K562 (cell line): ENCODE data around the gene EIF3I. TPM values are rescaled to one million over a fixed set of nuclear protein-coding genes. Genes with fewer than 3 reads are reported as not detected.
A peak's percentile ranks its signal among the peaks of the same experiment; 100 is the strongest.

Source experiments
- CREBBP ChIP-seq: IDR thresholded peaks from one replicate; pipeline ENCODE4 v1.6.1; 2012; ENCODE audit warnings: low read depth, mild to moderate bottlenecking, control low read depth, inconsistent platforms, low read length
- EGR1 ChIP-seq: fragments of 450-650 bp; conservative IDR thresholded peaks from 2 replicates; pipeline ENCODE4 v1.6.1; 2017; ENCODE audit warnings: mild to moderate bottlenecking
- EHMT2 ChIP-seq: fragments of 450-650 bp; IDR thresholded peaks from 2 replicates; pipeline ENCODE4 v1.6.1; 2018; ENCODE audit warnings: antibody characterized with exemption
- LCOR ChIP-seq: sonication (generic); formaldehyde crosslinking; IDR thresholded peaks from 2 replicates; pipeline ENCODE4 v1.8.0; 2022; ENCODE audit warnings: mild to moderate bottlenecking, missing genetic modification reagents
- MTA1 ChIP-seq: fragments of 450-650 bp; IDR thresholded peaks from 2 replicates; pipeline ENCODE4 v1.6.1; 2017; ENCODE audit warnings: borderline replicate concordance
- MYNN ChIP-seq, 2 experiments: sonication (generic); formaldehyde crosslinking in 1 of 2; IDR thresholded peaks; 2 replicates each; pipeline versions ENCODE4 v1.5.0 to v1.6.1; 2016 to 2020; ENCODE audit warnings: antibody characterized with exemption in 1 of 2, missing genetic modification reagents in 1 of 2
- NCOA1 ChIP-seq: fragments of 450-650 bp; IDR thresholded peaks from 2 replicates; pipeline ENCODE4 v1.6.1; 2016; ENCODE audit warnings: low read depth
- NKRF ChIP-seq: fragments of 450-650 bp; IDR thresholded peaks from 2 replicates; pipeline ENCODE4 v1.6.1; 2016; ENCODE audit warnings: borderline replicate concordance
- OTX1 ChIP-seq: fragments of 450-650 bp; formaldehyde crosslinking; IDR thresholded peaks from 2 replicates; pipeline ENCODE4 v1.4.0; 2022; ENCODE audit warnings: mild to moderate bottlenecking
- SMARCA5 ChIP-seq: fragments of 450-650 bp; IDR thresholded peaks from 2 replicates; pipeline ENCODE4 v1.6.1; 2016
- SMARCB1 ChIP-seq: IDR thresholded peaks from 2 replicates; pipeline ENCODE4 v1.6.1; 2011; ENCODE audit warnings: improper control_type of control experiment, low read depth; ENCODE audit not compliant: insufficient read length
- THRB ChIP-seq: fragments of 450-650 bp; formaldehyde crosslinking; conservative IDR thresholded peaks from 2 replicates; pipeline ENCODE4 v1.4.0; 2022; ENCODE audit warnings: mild to moderate bottlenecking, missing genetic modification characterization
- ZBTB26 ChIP-seq: fragments of 450-650 bp; formaldehyde crosslinking; IDR thresholded peaks from 2 replicates; pipeline ENCODE4 v1.4.0; 2022; ENCODE audit warnings: missing genetic modification characterization
- ZEB2 ChIP-seq: fragments of 450-650 bp; IDR thresholded peaks from 2 replicates; pipeline ENCODE4 v1.6.1; 2016
- ZNF280A ChIP-seq: fragments of 450-650 bp; IDR thresholded peaks from 2 replicates; pipeline ENCODE4 v1.6.1; 2018; ENCODE audit warnings: mild to moderate bottlenecking, low read depth; ENCODE audit not compliant: partially characterized antibody
- ZNF740 ChIP-seq, 3 experiments: fragments of 200-800 bp in 1 of 3; sonication (Bioruptor generic) in 1 of 3; sonication (generic) in 1 of 3; formaldehyde crosslinking in 1 of 3; IDR thresholded peaks; 2 replicates each; pipeline versions ENCODE4 v1.6.1 to v1.8.0; 2016 to 2022; ENCODE audit warnings: mild to moderate bottlenecking in 2 of 3, missing compliant biosample characterization in 2 of 3, missing genetic modification characterization in 2 of 3, missing genetic modification reagents in 1 of 3
- polyA plus RNA-seq, 8 experiments: library from polyadenylated mRNA; depleted of rRNA in 4 of 8; stranded (reverse) in 5 of 8; unstranded in 3 of 8; fragments of >200 nt; fragmentation: Nextera tagmentation in 2 of 8; fragmentation: Illumina TruSeq in 1 of 8; extraction: Ambion mirVana in 2 of 8; extraction: Trizol in 1 of 8; gene quantifications; 2 replicates each; pipeline versions ENCODE4 v1.2.1 to v1.2.3, GENCODE V29; 2011 to 2014; ENCODE audit warnings: inconsistent platforms in 1 of 8, missing spikeins in 1 of 8
- total RNA-seq, 7 experiments: library from RNA; depleted of rRNA in 6 of 7; stranded (reverse); fragments of >200 nt in 6 of 7; fragmentation: Illumina TruSeq in 2 of 7; extraction: Trizol in 2 of 7; gene quantifications; 2 replicates each; pipeline versions ENCODE4 v1.2.1 to v1.2.3, GENCODE V29; 2011 to 2021; ENCODE audit warnings: low replicate concordance in 1 of 7

The EIF3I gene
- total and polyA plus RNA-seq, 9 of the 15 experiments (the other 6 are each of a cell fraction or from before 2014, with no cell fraction given) = 414 to 1,526 (median 635) TPM

GRCh38 chr1:32272557-32273390, 50.6 kb downstream of the EIF3I start (continued):
- TF ChIP-seq THRB (CRISPR knock-in tag) (peak; percentile 84), ZEB2 (0 out of 2 replicates have a peak, but pooled peaks have one; percentile 31), NKRF (0 out of 2 replicates have a peak, but pooled peaks have one; percentile 40), CREBBP (peak; percentile 68), ZNF280A (peak; percentile 11), MTA1 (peak; percentile 26; the same call in 1 of the 2 replicates), SMARCB1 (no peak), NCOA1 (0 out of 2 replicates have a peak, but pooled peaks have one; percentile 34), EGR1 (peak; percentile 94), ZBTB26 (CRISPR knock-in tag) (peak; percentile 65; the same call in 1 of the 2 replicates), LCOR (CRISPR knock-in tag) (no peak), EHMT2 (peak; percentile 14; the same call in 1 of the 2 replicates), OTX1 (CRISPR knock-in tag) (peak; percentile 58; the same call in 1 of the 2 replicates), MYNN (IDR thresholded peaks at IDR 0.05) (peak; percentile 91), MYNN (CRISPR knock-in tag; IDR thresholded peaks at IDR 0.05) (no peak), SMARCA5 (peak; percentile 19; the same call in 1 of the 2 replicates), ZNF740 (CRISPR knock-in tag; IDR thresholded peaks at IDR 0.05) (peak; percentile 68; the same call in 1 of the 2 replicates), ZNF740 (tag; IDR thresholded peaks at IDR 0.05) (0 out of 4 replicates have a peak, but pooled peaks of 1 of the 2 experiments have one; percentile 21)
- TF ChIP-seq, all 486 proteins: peak for 23
